ENCODE data around the gene TMEM30A.
A peak's percentile ranks its signal among the peaks of the same experiment; 100 is the strongest.

Gene TMEM30A

GRCh38 chr6:75219263-75219662 is 65.3 kb downstream of the TMEM30A start:
- DNase-seq (ENCODE audit: low spot score): no peak

- no peak for DNase-seq (ENCODE audit: low spot score)
These were observed 67.4 kb downstream of the TMEM30A start for GRCh38 chr6:75217193-75217592.

- DNase-seq (ENCODE audit: low spot score): no peak
These were observed 69.3 kb downstream of the TMEM30A start for GRCh38 chr6:75215291-75215690.

- no peak for DNase-seq (ENCODE audit: low spot score)
These were observed 70.9 kb downstream of the TMEM30A start for GRCh38 chr6:75213732-75214131.

GRCh38 chr6:75213112-75213511 is 71.5 kb downstream of the TMEM30A start:
- no peak for DNase-seq (ENCODE audit: low spot score)

- no peak for DNase-seq (ENCODE audit: low spot score)
These were observed 72.5 kb downstream of the TMEM30A start for GRCh38 chr6:75211920-75212590.

GRCh38 chr6:75210885-75211739 is 73.5 kb downstream of the TMEM30A start:
- peak; percentile 65 for DNase-seq (ENCODE audit: low spot score)

- DNase-seq (ENCODE audit: low spot score): no peak
These were observed 75.3 kb downstream of the TMEM30A start for GRCh38 chr6:75209184-75209723.

- DNase-seq (ENCODE audit: low spot score): peak; percentile 73
These were observed 76.1 kb downstream of the TMEM30A start for GRCh38 chr6:75208298-75209183.

- no peak for DNase-seq (ENCODE audit: low spot score)
These were observed 77.8 kb downstream of the TMEM30A start for GRCh38 chr6:75206576-75207342.

GRCh38 chr6:75205776-75206575 is 78.6 kb downstream of the TMEM30A start, which contains the start of gene COL12A1:
TSS of gene COL12A1 (minus strand) at chr6:75206053. CDS start at chr6:75202792, 3,261 bp downstream.
- DNase-seq (ENCODE audit: low spot score): peak; percentile 66

- DNase-seq (ENCODE audit: low spot score): no peak
These were observed 79.4 kb downstream of the TMEM30A start for GRCh38 chr6:75204959-75205775.

GRCh38 chr6:75204217-75204958 is 80.2 kb downstream of the TMEM30A start:
- DNase-seq (ENCODE audit: low spot score): peak; percentile 72

- no peak for DNase-seq (ENCODE audit: low spot score)
These were observed 80.9 kb downstream of the TMEM30A start for GRCh38 chr6:75203721-75204120.

All from SK-N-DZ (cell line).